ENCODE measurements around the gene VPS45. TPM values are rescaled to one million over a fixed set of nuclear protein-coding genes. Genes with fewer than 3 reads are reported as not detected.

Gene VPS45
- total RNA-seq, 1 experiment from 2014 or later: 28.2 TPM

- no peak for TF ChIP-seq AFF4 (CRISPR knock-in tag; IDR thresholded peaks at IDR 0.05; ENCODE audit: borderline replicate concordance)
- TF ChIP-seq, protein P1, sequence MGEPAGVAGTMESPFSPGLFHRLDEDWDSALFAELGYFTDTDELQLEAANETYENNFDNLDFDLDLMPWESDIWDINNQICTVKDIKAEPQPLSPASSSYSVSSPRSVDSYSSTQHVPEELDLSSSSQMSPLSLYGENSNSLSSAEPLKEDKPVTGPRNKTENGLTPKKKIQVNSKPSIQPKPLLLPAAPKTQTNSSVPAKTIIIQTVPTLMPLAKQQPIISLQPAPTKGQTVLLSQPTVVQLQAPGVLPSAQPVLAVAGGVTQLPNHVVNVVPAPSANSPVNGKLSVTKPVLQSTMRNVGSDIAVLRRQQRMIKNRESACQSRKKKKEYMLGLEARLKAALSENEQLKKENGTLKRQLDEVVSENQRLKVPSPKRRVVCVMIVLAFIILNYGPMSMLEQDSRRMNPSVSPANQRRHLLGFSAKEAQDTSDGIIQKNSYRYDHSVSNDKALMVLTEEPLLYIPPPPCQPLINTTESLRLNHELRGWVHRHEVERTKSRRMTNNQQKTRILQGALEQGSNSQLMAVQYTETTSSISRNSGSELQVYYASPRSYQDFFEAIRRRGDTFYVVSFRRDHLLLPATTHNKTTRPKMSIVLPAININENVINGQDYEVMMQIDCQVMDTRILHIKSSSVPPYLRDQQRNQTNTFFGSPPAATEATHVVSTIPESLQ (CRISPR knock-in tag; IDR thresholded peaks at IDR 0.05): no peak
- TF ChIP-seq, protein P2, sequence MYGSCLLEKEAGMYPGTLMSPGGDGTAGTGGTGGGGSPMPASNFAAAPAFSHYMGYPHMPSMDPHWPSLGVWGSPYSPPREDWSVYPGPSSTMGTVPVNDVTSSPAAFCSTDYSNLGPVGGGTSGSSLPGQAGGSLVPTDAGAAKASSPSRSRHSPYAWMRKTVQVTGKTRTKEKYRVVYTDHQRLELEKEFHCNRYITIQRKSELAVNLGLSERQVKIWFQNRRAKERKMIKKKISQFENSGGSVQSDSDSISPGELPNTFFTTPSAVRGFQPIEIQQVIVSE (CRISPR knock-in tag; IDR thresholded peaks at IDR 0.05; ENCODE audit: borderline replicate concordance): no peak
- TF ChIP-seq STAT6 (CRISPR knock-in tag; conservative IDR thresholded peaks at IDR 0.05; ENCODE audit: low read depth): no peak
- TF ChIP-seq MAX (CRISPR knock-in tag; IDR thresholded peaks at IDR 0.05): no peak
- TF ChIP-seq, protein P3, sequence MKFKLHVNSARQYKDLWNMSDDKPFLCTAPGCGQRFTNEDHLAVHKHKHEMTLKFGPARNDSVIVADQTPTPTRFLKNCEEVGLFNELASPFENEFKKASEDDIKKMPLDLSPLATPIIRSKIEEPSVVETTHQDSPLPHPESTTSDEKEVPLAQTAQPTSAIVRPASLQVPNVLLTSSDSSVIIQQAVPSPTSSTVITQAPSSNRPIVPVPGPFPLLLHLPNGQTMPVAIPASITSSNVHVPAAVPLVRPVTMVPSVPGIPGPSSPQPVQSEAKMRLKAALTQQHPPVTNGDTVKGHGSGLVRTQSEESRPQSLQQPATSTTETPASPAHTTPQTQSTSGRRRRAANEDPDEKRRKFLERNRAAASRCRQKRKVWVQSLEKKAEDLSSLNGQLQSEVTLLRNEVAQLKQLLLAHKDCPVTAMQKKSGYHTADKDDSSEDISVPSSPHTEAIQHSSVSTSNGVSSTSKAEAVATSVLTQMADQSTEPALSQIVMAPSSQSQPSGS (CRISPR knock-in tag; IDR thresholded peaks at IDR 0.05; ENCODE audit: borderline replicate concordance, low read depth): no peak
- TF ChIP-seq, protein P4, sequence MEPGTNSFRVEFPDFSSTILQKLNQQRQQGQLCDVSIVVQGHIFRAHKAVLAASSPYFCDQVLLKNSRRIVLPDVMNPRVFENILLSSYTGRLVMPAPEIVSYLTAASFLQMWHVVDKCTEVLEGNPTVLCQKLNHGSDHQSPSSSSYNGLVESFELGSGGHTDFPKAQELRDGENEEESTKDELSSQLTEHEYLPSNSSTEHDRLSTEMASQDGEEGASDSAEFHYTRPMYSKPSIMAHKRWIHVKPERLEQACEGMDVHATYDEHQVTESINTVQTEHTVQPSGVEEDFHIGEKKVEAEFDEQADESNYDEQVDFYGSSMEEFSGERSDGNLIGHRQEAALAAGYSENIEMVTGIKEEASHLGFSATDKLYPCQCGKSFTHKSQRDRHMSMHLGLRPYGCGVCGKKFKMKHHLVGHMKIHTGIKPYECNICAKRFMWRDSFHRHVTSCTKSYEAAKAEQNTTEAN (CRISPR knock-in tag; IDR thresholded peaks at IDR 0.05): no peak
- no peak for TF ChIP-seq ETV6 (CRISPR knock-in tag; IDR thresholded peaks at IDR 0.05)
- no peak for TF ChIP-seq ATF1 (CRISPR knock-in tag; IDR thresholded peaks at IDR 0.05)
- no peak for TF ChIP-seq FOXK1 (CRISPR knock-in tag; IDR thresholded peaks at IDR 0.05)
Observed at GRCh38 chr1:150152182-150152536, 84.6 kb downstream of the VPS45 start (continued).

GRCh38 chr1:150152772-150153456, 85.3 kb downstream of the VPS45 start:
- DNase-seq (ENCODE audit: low spot score) (no peak), ATAC-seq (no peak)
- ChIA-PET POLR2A (interaction anchor here (0.7 kb wide), 1 partner anchor 18 kb away, joined by 3 read pairs; no protein-coding TSS in a partner anchor), CTCF (interaction anchor here (1.8 kb wide), 1 partner anchor 8 kb away, joined by 10 read pairs; no protein-coding TSS in a partner anchor)
- peaks cover 19% of the 10 kb centered on the region for H3K27me3 Mint-ChIP-seq (ENCODE audit: low read depth)
- no peak overlapping the region for H3K27ac Mint-ChIP-seq
- H3K4me1 Mint-ChIP-seq: peaks cover 25% of the 10 kb centered on the region
- no peak overlapping the region for H3K4me3 Mint-ChIP-seq
- H3K36me3 Mint-ChIP-seq: peaks cover 43% of the 10 kb centered on the region
- H3K9me3 Mint-ChIP-seq: no peaks in the 10 kb centered on the region
- TF ChIP-seq HMGXB4 (CRISPR knock-in tag; IDR thresholded peaks at IDR 0.05): no peak
- TF ChIP-seq TEAD1 (CRISPR knock-in tag; IDR thresholded peaks at IDR 0.05): no peak
- TF ChIP-seq, protein P2 (CRISPR knock-in tag; IDR thresholded peaks at IDR 0.05; ENCODE audit: borderline replicate concordance): no peak
- TF ChIP-seq AFF4 (CRISPR knock-in tag; IDR thresholded peaks at IDR 0.05; ENCODE audit: borderline replicate concordance): no peak
- TF ChIP-seq GABPB1 (CRISPR knock-in tag; IDR thresholded peaks at IDR 0.05): no peak
- no peak for TF ChIP-seq NR2C2 (CRISPR knock-in tag; IDR thresholded peaks at IDR 0.05)

All from WTC11 (cell line).